Suprapubic skin (tissue), 4 donors: ENCODE measurements around the gene DAB1. TPM values are rescaled to one million over a fixed set of nuclear protein-coding genes. Genes with fewer than 3 reads are reported as not detected.

Source experiments
- DNase-seq, 2 donors: peaks; one replicate each; pipeline ENCODE4 v3.0.0-alpha.2; 2019; ENCODE audit warnings: low spot score in 2 of 2
- H3K27ac ChIP-seq: fragments of 200-600 bp; sonication (generic); one replicate; pipeline ENCODE4 v1.5.1; 2019
- H3K27me3 ChIP-seq: fragments of 200-600 bp; sonication (generic); one replicate; pipeline ENCODE4 v1.5.1; 2019
- H3K36me3 ChIP-seq: fragments of 200-600 bp; sonication (generic); one replicate; pipeline ENCODE4 v1.5.1; 2019
- H3K4me1 ChIP-seq: fragments of 200-600 bp; sonication (generic); one replicate; pipeline ENCODE4 v1.5.1; 2019
- H3K4me3 ChIP-seq: fragments of 200-600 bp; sonication (generic); one replicate; pipeline ENCODE4 v1.5.1; 2019; ENCODE audit warnings: mild to moderate bottlenecking
- H3K9me3 ChIP-seq: fragments of 200-600 bp; sonication (generic); one replicate; pipeline ENCODE4 v1.5.1; 2019
- EP300 ChIP-seq: sonication (generic); formaldehyde crosslinking; IDR thresholded peaks from one replicate; pipeline ENCODE4 v1.6.1; 2017; ENCODE audit warnings: antibody characterized with exemption
- POLR2A ChIP-seq, 2 donors: fragments of 450-650 bp; IDR thresholded peaks; one replicate each; pipeline ENCODE4 v1.6.1; 2017; ENCODE audit warnings: antibody characterized with exemption in 2 of 2, mild to moderate bottlenecking in 2 of 2, moderate library complexity in 2 of 2
- POLR2AphosphoS5 ChIP-seq, 3 donors: sonication (generic); formaldehyde crosslinking; IDR thresholded peaks; one replicate each; pipeline ENCODE4 v1.6.1; 2017; ENCODE audit warnings: antibody characterized with exemption in 3 of 3
- WGBS: methylation state at CpG from one replicate; pipeline ENCODE4 v1.1.5; 2018; 5-methylcytosine and 5-hydroxymethylcytosine counted together
- total RNA-seq, 4 donors: library from RNA; depleted of rRNA; stranded (reverse); fragments of >200 nt; gene quantifications; one replicate each; pipeline ENCODE4 v1.1.0, GENCODE V29; 2016
- TF ChIP-seq, protein P1 (sequence below), 2 donors: fragments of 200-600 bp in 1 of 2; fragments of 450-650 bp in 1 of 2; sonication (generic) in 1 of 2; IDR thresholded peaks; one replicate each; pipeline ENCODE4 v1.5.1; 2016 to 2019; ENCODE audit warnings: antibody characterized with exemption in 2 of 2, mild to moderate bottlenecking in 1 of 2, moderate library complexity in 1 of 2

DAB1 gene
- total RNA-seq, 4 donors from 2014 or later = 0.17 to 1.0 (median 0.30) TPM

DNA sequence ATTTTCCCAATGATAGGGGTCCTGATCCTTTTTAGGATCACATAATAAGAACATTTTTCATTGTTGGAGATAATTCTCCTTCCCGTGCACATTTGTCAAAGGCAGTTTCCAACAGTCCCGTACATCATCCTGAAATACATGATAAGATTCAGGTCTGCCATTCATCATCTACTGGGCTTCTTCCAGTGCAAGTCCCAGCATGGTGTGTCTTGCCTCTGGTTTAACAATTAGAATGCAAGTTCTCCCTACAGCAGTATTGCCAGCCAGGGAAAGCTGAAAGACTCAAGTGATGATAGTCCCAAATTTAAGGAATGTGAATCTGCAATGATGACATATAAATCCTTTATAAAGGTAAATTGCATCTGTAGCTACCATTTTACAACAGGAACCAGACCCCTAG is 146.2 kb downstream of the DAB1 start:
- H3K27me3 ChIP-seq = no peaks in the 10 kb centered on the region
- TF ChIP-seq EP300 (no peak), POLR2A (IDR thresholded peaks at IDR 0.05) (no peak), POLR2AphosphoS5 (IDR thresholded peaks at IDR 0.05) (no peak)
- TF ChIP-seq, protein P1, sequence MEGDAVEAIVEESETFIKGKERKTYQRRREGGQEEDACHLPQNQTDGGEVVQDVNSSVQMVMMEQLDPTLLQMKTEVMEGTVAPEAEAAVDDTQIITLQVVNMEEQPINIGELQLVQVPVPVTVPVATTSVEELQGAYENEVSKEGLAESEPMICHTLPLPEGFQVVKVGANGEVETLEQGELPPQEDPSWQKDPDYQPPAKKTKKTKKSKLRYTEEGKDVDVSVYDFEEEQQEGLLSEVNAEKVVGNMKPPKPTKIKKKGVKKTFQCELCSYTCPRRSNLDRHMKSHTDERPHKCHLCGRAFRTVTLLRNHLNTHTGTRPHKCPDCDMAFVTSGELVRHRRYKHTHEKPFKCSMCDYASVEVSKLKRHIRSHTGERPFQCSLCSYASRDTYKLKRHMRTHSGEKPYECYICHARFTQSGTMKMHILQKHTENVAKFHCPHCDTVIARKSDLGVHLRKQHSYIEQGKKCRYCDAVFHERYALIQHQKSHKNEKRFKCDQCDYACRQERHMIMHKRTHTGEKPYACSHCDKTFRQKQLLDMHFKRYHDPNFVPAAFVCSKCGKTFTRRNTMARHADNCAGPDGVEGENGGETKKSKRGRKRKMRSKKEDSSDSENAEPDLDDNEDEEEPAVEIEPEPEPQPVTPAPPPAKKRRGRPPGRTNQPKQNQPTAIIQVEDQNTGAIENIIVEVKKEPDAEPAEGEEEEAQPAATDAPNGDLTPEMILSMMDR (IDR thresholded peaks at IDR 0.05) = no peak
- H3K9me3 ChIP-seq = no peaks in the 10 kb centered on the region
- H3K36me3 ChIP-seq = no peaks in the 10 kb centered on the region
- no peak for DNase-seq
- H3K4me3 ChIP-seq = no peak overlapping the region
- 36% methylated on average over 2 of the region's 2 CpGs for WGBS
- no peaks in the 10 kb centered on the region for H3K4me1 ChIP-seq
- no peak overlapping the region for H3K27ac ChIP-seq

DNA sequence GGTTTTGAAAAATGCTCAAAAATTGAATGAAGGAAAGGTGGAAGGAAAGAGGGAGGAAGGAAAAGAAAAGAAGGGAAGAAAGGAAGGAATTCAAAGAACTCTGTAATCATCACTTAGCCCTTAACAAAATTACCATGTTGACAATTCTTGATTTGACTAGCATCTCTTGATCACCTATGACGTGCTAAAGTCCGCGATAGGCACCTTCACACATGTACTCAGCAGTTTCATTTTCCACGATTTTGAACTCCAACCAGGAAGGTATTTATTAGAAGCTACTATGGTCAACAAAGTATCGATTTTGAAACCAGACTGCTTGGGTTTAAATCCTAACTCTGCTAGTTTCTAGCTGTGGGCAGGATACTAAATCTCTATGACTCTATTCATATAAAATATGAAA is 146.9 kb downstream of the DAB1 start:
- no peak for DNase-seq
- TF ChIP-seq POLR2AphosphoS5 (IDR thresholded peaks at IDR 0.05) = no peak
- no peak for TF ChIP-seq POLR2A (IDR thresholded peaks at IDR 0.05)
- no peaks in the 10 kb centered on the region for H3K9me3 ChIP-seq
- 90% methylated on average over 5 of the region's 5 CpGs for whole genome bisulfite sequencing
- no peak overlapping the region for H3K4me3 ChIP-seq
- H3K27ac ChIP-seq = no peak overlapping the region
- no peaks in the 10 kb centered on the region for H3K4me1 ChIP-seq
- H3K27me3 ChIP-seq = no peaks in the 10 kb centered on the region
- H3K36me3 ChIP-seq = no peaks in the 10 kb centered on the region

DNA sequence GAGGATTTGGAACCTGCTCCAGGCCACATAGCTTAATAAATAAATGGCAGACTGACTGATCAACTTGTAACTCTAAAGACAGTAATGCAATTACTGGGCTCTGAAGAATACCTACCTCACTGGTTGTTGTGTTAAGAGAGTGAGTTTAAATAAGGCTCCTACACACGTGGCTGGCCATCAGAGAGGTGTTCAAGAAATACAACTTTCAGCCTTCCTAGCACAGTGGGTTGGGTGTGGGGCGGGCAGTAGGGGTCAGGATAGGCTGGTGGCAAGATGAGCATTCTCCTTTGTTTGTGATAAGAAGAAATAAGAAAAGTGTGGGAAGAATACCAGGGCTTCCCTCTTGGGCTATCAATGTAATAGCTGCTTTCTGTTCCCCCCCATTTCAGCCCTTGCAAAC is 151.3 kb downstream of the DAB1 start:
- TF ChIP-seq POLR2A (IDR thresholded peaks at IDR 0.05) = no peak
- no peak for TF ChIP-seq POLR2AphosphoS5 (IDR thresholded peaks at IDR 0.05)
- TF ChIP-seq EP300 = no peak
- TF ChIP-seq, protein P1 (IDR thresholded peaks at IDR 0.05) = no peak
- DNase-seq = no peak
- 77% methylated on average over 2 of the region's 2 CpGs for WGBS
- Histone ChIP-seq H3K36me3 (no peaks in the 10 kb centered on the region), H3K4me1 (no peaks in the 10 kb centered on the region), H3K9me3 (no peaks in the 10 kb centered on the region), H3K27ac (no peak overlapping the region), H3K4me3 (no peak overlapping the region), H3K27me3 (peaks cover 6% of the 10 kb centered on the region)

DNA sequence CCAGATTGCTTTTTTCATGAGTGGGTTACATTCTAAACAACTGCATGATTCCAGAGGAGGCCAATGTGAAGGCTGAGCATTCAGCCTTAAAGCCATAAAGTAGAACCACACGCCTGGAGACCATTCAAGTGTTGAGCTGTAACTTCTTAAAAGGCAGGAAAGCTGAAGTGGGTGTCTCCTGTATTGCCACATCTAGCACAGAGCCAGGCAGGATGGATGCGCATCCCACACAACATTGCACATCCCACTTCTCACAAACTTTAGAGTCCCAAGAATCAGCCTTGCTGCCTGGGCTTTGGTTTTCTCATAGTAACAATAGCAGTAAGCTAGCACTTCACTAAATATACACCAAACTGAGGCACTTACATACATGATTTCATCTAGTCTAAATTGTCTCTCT is 151.7 kb downstream of the DAB1 start:
- no peaks in the 10 kb centered on the region for H3K9me3 ChIP-seq
- H3K27ac ChIP-seq = no peak overlapping the region
- H3K36me3 ChIP-seq = no peaks in the 10 kb centered on the region
- no peaks in the 10 kb centered on the region for H3K4me1 ChIP-seq
- no peak for TF ChIP-seq EP300
- no peak for TF ChIP-seq POLR2AphosphoS5 (IDR thresholded peaks at IDR 0.05)
- TF ChIP-seq POLR2A (IDR thresholded peaks at IDR 0.05) = no peak
- TF ChIP-seq, protein P1 (IDR thresholded peaks at IDR 0.05) = no peak
- no peak for DNase-seq
- WGBS = 73% methylated on average over 2 of the region's 2 CpGs
- H3K27me3 ChIP-seq = peaks cover 6% of the 10 kb centered on the region
- H3K4me3 ChIP-seq = no peak overlapping the region

DNA sequence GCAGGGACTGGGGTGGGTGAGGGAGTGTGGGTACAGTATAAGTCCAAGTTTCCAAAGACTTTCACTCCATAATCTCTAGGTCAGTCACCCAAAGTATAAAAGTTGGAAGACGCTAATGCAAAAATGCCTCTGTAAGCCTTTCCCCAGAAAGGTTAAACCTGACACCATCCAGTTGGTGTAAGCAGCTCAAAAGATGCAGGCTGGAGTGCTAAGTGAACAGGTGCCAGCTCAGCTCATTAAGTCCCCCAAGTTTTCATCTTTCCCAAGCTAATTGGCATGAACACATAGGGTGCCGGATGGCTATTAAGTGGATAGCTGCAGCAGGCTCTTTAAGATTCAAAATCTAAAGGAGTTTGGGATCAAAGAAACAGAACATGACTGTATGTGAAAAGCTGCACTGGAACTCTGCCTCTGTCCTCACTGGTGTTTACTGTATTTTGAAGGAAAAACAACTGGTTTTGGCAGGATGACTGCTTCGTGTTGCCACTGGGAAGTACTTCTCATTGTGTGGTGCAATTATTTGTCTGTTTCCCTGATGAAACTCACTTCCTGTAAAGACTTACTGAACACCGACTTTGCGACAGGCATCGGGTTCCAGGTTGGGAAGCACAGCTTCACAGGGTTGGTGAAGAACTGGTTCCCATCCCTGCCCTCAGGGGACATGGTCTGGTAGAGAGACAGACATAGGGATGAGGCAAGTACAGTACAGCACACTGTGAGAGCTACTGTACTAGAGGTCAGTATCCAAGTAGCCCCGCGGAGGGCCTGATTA is 152.7 kb downstream of the DAB1 start:
- TF ChIP-seq POLR2AphosphoS5 (IDR thresholded peaks at IDR 0.05) = no peak
- TF ChIP-seq POLR2A (IDR thresholded peaks at IDR 0.05) = no peak
- TF ChIP-seq, protein P1 (IDR thresholded peaks at IDR 0.05) = no peak
- no peak for TF ChIP-seq EP300
- H3K36me3 ChIP-seq = no peaks in the 10 kb centered on the region
- no peaks in the 10 kb centered on the region for H3K4me1 ChIP-seq
- 73% methylated on average over 8 of the region's 8 CpGs for WGBS
- H3K27ac ChIP-seq = no peak overlapping the region
- DNase-seq = no peak
- peaks cover 6% of the 10 kb centered on the region for H3K27me3 ChIP-seq
- no peak overlapping the region for H3K4me3 ChIP-seq
- H3K9me3 ChIP-seq = no peaks in the 10 kb centered on the region
